ENCODE data around the gene UCK2. TPM values are rescaled to one million over a fixed set of nuclear protein-coding genes. Genes with fewer than 3 reads are reported as not detected.

The UCK2 gene
- total RNA-seq, 1 donor from 2014 or later = 9.6 TPM

DNA sequence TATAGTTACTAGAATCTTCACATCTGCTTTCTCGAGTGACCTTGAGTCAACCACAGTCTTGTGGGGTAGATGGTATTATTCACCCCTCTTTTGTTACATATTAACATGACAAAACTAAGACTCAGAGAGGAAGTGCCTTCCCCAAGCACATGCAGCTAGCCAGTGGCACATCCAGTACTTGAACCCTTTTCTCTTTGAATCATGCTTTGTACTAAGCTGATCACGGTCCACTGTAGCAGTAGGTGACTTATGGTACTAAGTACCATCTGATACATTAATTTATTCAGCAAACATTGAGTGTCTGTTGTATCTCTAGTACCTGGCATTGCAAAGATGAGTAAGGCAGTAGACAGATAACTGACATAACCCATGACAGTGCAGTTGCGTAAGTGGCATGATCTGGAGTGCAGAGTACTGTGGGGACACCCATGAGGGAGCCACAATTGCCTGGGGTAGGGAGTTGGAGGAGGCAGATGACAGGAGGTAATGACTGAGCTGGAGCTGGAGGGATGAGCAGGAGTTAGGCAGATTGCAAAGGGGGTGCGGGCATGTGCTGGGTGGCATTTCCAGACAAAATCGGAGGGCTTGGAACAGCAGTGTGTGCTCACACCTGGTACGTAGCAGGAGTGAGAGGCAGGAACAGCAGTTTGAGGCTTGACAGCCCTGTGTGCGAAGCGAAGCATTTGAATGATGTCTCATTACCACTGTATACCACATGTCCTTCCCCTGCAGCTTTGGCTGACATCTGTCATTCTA, 29.8 kb downstream of the UCK2 start:
- Histone ChIP-seq H3K4me3 (no peak overlapping the region), H3K27me3 (ENCODE audit: low read depth) (no peaks in the 10 kb centered on the region), H3K36me3 (no peaks in the 10 kb centered on the region), H3K4me1 (peaks cover 65% of the 10 kb centered on the region), H3K27ac (replicated peaks) (no peak overlapping the region), H3K9me3 (replicated peaks) (no peaks in the 10 kb centered on the region)
- DNase-seq = no peak
- TF ChIP-seq, protein P1, sequence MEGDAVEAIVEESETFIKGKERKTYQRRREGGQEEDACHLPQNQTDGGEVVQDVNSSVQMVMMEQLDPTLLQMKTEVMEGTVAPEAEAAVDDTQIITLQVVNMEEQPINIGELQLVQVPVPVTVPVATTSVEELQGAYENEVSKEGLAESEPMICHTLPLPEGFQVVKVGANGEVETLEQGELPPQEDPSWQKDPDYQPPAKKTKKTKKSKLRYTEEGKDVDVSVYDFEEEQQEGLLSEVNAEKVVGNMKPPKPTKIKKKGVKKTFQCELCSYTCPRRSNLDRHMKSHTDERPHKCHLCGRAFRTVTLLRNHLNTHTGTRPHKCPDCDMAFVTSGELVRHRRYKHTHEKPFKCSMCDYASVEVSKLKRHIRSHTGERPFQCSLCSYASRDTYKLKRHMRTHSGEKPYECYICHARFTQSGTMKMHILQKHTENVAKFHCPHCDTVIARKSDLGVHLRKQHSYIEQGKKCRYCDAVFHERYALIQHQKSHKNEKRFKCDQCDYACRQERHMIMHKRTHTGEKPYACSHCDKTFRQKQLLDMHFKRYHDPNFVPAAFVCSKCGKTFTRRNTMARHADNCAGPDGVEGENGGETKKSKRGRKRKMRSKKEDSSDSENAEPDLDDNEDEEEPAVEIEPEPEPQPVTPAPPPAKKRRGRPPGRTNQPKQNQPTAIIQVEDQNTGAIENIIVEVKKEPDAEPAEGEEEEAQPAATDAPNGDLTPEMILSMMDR (IDR thresholded peaks at IDR 0.05; ENCODE audit: borderline replicate concordance) = no peak
- intact Hi-C loops (cut with micrococcal nuclease) = no loop called here

DNA sequence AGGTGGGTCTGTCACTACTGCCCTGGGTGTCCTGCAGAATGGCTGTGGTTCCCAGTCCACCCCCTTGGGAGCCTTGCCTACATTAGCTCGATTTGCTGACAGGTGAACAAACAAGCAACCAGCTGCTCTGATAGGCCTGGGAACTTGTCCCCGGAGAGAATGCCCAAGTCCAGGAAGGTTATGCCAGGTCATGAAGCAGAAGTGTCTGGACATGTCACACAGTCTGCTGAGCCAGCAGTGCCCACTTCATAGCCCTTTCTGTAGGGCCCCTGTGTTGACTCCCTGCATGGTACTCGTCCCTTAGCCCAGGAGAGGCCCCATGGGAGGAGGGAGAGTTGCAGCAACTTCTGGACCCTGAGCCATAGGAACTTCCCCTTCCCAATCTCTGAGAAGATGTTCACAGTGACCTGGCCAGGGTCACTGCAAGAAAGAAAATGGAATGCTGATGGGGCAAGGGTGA, 31.0 kb downstream of the UCK2 start:
- Histone ChIP-seq H3K4me1 (peaks cover 68% of the 10 kb centered on the region), H3K9me3 (replicated peaks) (no peaks in the 10 kb centered on the region), H3K27me3 (ENCODE audit: low read depth) (no peaks in the 10 kb centered on the region), H3K36me3 (no peaks in the 10 kb centered on the region), H3K27ac (replicated peaks) (no peak overlapping the region), H3K4me3 (no peak overlapping the region)
- intact Hi-C loops (cut with micrococcal nuclease) = no loop called here
- TF ChIP-seq, protein P1 (IDR thresholded peaks at IDR 0.05; ENCODE audit: borderline replicate concordance) = no peak
- DNase-seq = peak; percentile 32

DNA sequence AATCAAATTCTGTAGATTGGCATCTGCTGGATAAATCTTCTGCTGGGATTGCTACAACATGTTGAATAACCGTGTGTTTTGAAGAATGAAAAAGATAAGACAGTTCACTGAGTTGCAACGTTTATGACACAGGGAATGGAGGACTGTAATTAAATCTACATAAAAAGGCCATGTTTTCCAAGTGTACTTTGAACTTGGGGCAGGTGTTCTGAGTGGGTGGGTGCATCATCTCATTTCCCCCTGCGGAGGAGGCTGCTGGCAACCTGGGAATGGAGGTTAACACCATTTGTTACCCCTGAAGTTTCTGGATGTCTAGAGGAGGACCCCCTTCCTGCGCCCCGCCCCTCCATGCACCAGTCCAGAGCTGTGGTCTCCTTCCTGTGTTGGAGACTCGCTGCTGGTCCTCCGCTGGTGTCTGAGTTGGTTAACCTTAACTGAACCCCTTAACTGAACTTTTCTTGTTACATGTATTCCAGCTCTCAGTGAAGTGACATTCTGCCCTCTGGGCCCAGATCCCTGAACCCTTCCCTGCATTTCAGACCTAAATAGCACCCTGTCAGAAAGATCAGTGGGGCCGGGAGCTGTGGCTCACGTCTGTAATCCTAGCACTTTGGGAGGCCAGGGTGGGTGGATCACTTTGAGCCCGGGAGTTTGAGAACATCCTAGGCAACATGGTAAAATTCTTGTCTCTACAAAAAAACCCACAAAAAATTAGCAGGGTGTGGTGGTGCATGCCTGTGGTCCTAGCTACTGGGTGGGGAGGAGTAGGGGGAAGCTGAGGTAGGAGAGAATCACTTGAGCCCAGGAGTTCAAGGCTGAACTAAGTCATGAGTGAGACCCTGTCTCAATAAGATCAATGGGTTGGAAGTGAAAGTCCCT, 31.8 kb downstream of the UCK2 start:
- Histone ChIP-seq H3K36me3 (no peaks in the 10 kb centered on the region), H3K27ac (replicated peaks) (no peak overlapping the region), H3K9me3 (replicated peaks) (no peaks in the 10 kb centered on the region), H3K4me3 (no peak overlapping the region), H3K27me3 (ENCODE audit: low read depth) (no peaks in the 10 kb centered on the region), H3K4me1 (peaks cover 60% of the 10 kb centered on the region)
- intact Hi-C loops (cut with micrococcal nuclease) = no loop called here
- DNase-seq = no peak
- TF ChIP-seq, protein P1 (IDR thresholded peaks at IDR 0.05; ENCODE audit: borderline replicate concordance) = no peak

DNA sequence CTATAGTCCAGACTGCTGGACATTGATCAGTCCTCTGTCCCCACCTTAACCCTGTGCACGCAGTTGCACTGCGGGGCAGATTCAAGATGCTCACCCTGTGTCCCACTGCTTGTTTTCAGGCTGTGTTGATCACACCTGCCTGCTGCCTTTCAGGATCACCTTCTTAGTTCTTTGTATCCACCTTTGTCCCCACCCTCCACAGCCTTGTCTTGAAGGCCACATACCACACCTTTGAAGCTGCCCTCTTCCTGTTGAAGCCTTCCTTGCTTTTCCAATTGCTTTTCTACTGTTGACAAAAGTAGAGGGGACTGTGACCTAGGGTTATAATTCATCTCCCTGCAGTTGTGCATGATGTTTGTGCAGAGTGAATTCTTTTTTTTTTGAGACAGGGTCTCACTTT, 32.7 kb downstream of the UCK2 start:
- Histone ChIP-seq H3K4me1 (peaks cover 54% of the 10 kb centered on the region), H3K27me3 (ENCODE audit: low read depth) (no peaks in the 10 kb centered on the region), H3K4me3 (no peak overlapping the region), H3K36me3 (no peaks in the 10 kb centered on the region), H3K9me3 (replicated peaks) (no peaks in the 10 kb centered on the region), H3K27ac (replicated peaks) (no peak overlapping the region)
- TF ChIP-seq, protein P1 (IDR thresholded peaks at IDR 0.05; ENCODE audit: borderline replicate concordance) = no peak
- no peak for DNase-seq
- intact Hi-C loops (cut with micrococcal nuclease) = no loop called here

DNA sequence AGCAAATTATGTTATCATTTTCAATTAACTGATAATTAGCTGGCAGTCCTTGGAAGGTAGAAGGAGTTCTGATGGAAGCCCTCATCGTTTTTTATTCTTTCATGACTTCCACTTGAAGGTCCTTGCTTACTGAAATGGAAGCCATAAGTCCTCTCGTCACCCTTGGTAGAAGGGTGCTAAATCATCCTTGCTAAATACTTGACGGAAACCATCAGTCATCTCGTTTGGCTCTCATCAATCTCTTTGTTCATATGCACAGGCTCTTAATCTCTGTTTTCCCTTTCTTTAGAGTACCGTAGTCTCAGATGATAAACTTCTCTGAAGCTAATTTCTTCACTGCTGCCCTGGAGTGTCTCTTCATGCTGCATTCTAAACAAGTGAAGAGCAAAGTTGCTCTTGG, 34.5 kb downstream of the UCK2 start:
- Histone ChIP-seq H3K9me3 (replicated peaks) (no peaks in the 10 kb centered on the region), H3K27ac (replicated peaks) (no peak overlapping the region), H3K4me3 (no peak overlapping the region), H3K27me3 (ENCODE audit: low read depth) (no peaks in the 10 kb centered on the region), H3K36me3 (no peaks in the 10 kb centered on the region), H3K4me1 (peaks cover 40% of the 10 kb centered on the region)
- TF ChIP-seq, protein P1 (IDR thresholded peaks at IDR 0.05; ENCODE audit: borderline replicate concordance) = no peak
- intact Hi-C loops (cut with micrococcal nuclease) = no loop called here
- DNase-seq = no peak
